ENCODE measurements around the gene TCF20. TPM values are rescaled to one million over a fixed set of nuclear protein-coding genes. Genes with fewer than 3 reads are reported as not detected.

TCF20 gene
- total and polyA plus RNA-seq, 4 donors, result 1.0 to 15.8 (median 9.4) TPM

DNA sequence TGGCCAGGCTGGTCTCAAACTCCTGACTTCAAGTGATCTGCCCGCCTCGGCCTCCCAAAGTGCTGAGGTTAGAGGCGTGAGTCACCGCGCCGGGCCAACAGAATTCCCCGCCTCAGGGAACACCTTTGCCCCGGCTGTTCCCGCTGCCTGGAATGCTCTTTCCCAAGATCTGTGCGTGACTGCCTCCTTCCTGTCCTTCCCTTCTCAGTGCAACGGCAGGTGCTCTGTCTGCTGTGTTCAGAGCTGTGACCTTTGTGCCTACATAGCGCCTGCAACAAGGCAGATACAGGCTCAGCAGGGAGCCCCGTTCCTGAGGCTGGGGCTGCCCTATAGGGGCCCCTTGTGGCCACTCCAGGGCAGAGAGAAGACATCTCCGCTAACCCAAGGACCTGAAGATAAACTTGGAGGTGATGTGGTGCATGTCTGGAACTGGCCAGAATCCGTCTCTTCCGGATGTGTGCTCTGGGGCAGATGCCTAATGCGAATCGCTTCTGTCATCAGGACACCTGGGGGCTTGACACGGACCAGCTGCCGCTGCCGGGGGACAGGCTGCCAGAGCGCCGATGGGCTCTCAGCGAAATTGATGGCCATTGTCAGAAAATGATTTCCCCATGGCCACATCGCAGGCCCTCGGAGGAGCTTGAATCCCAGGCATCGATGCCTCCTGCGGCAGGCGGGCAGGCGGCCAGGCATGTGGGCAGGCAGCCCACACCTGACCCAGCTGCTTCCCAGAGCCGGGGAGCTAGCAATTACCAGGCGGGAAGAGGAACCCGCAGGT is 43.5 kb upstream of the TCF20 start (continued):
- TF ChIP-seq, protein P1, sequence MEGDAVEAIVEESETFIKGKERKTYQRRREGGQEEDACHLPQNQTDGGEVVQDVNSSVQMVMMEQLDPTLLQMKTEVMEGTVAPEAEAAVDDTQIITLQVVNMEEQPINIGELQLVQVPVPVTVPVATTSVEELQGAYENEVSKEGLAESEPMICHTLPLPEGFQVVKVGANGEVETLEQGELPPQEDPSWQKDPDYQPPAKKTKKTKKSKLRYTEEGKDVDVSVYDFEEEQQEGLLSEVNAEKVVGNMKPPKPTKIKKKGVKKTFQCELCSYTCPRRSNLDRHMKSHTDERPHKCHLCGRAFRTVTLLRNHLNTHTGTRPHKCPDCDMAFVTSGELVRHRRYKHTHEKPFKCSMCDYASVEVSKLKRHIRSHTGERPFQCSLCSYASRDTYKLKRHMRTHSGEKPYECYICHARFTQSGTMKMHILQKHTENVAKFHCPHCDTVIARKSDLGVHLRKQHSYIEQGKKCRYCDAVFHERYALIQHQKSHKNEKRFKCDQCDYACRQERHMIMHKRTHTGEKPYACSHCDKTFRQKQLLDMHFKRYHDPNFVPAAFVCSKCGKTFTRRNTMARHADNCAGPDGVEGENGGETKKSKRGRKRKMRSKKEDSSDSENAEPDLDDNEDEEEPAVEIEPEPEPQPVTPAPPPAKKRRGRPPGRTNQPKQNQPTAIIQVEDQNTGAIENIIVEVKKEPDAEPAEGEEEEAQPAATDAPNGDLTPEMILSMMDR (IDR thresholded peaks at IDR 0.05; ENCODE audit: low read depth, low read length, missing input control), result peak; percentile 44
- TF ChIP-seq FOXA2 (IDR thresholded peaks at IDR 0.05), result no peak

DNA sequence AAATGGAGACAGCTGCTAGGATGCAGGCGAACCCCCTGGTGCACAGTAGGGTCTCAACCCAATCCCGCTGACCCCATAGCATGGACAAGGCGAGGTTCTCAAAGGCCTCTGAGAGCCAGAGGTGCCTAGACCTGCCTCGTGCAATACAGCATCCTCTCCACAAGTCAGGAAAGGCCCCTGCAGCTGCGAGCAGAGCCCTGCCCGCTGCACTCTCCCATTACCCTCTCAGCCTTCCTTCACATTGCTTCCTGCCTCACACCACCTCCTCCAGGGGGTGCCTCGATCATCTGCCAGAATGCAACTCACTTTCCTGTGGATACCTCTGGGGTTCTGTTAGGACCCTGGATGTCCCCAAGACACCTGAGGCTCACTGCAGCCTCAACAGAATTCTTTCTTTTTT is 42.8 kb upstream of the TCF20 start:
- H3K4me1 ChIP-seq (ENCODE audit: control insufficient read depth in 4 of 4, insufficient read depth in 4 of 4, low read length in 3 of 4), result peaks cover 0 to 13% (median 8%) of the 10 kb centered on the region in 4 donors
- H3K9ac ChIP-seq (ENCODE audit: low read depth in 1 of 2, low read length in 2 of 2), result no peak overlapping the region
- H3K36me3 ChIP-seq (ENCODE audit: control insufficient read depth in 4 of 4, insufficient read depth in 3 of 4, low read depth in 1 of 4, low read length in 3 of 4), result no peaks in the 10 kb centered on the region
- H3K4me3 ChIP-seq (ENCODE audit: low read depth in 1 of 3, low read length in 3 of 3), result no peak overlapping the region
- WGBS, result 82% methylated on average over 7 of the region's 7 CpGs
- no peak for TF ChIP-seq FOXA1 (IDR thresholded peaks at IDR 0.05)
- no peak for TF ChIP-seq FOXA2 (IDR thresholded peaks at IDR 0.05)
- no peak for TF ChIP-seq JUND (IDR thresholded peaks at IDR 0.05)
- TF ChIP-seq RAD21 (IDR thresholded peaks at IDR 0.05), result no peak
- no peak for TF ChIP-seq SP1 (IDR thresholded peaks at IDR 0.05)
- TF ChIP-seq, protein P2, sequence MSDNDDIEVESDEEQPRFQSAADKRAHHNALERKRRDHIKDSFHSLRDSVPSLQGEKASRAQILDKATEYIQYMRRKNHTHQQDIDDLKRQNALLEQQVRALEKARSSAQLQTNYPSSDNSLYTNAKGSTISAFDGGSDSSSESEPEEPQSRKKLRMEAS (IDR thresholded peaks at IDR 0.05), result no peak
- no peak for TF ChIP-seq HNF4A (conservative IDR thresholded peaks at IDR 0.05)
- TF ChIP-seq, protein P1 (IDR thresholded peaks at IDR 0.05; ENCODE audit: low read depth, low read length, missing input control), result no peak
- TF ChIP-seq HNF4G (IDR thresholded peaks at IDR 0.05), result no peak
- TF ChIP-seq, protein P3, sequence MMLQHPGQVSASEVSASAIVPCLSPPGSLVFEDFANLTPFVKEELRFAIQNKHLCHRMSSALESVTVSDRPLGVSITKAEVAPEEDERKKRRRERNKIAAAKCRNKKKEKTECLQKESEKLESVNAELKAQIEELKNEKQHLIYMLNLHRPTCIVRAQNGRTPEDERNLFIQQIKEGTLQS (IDR thresholded peaks at IDR 0.05), result no peak
- TF ChIP-seq, protein P4, sequence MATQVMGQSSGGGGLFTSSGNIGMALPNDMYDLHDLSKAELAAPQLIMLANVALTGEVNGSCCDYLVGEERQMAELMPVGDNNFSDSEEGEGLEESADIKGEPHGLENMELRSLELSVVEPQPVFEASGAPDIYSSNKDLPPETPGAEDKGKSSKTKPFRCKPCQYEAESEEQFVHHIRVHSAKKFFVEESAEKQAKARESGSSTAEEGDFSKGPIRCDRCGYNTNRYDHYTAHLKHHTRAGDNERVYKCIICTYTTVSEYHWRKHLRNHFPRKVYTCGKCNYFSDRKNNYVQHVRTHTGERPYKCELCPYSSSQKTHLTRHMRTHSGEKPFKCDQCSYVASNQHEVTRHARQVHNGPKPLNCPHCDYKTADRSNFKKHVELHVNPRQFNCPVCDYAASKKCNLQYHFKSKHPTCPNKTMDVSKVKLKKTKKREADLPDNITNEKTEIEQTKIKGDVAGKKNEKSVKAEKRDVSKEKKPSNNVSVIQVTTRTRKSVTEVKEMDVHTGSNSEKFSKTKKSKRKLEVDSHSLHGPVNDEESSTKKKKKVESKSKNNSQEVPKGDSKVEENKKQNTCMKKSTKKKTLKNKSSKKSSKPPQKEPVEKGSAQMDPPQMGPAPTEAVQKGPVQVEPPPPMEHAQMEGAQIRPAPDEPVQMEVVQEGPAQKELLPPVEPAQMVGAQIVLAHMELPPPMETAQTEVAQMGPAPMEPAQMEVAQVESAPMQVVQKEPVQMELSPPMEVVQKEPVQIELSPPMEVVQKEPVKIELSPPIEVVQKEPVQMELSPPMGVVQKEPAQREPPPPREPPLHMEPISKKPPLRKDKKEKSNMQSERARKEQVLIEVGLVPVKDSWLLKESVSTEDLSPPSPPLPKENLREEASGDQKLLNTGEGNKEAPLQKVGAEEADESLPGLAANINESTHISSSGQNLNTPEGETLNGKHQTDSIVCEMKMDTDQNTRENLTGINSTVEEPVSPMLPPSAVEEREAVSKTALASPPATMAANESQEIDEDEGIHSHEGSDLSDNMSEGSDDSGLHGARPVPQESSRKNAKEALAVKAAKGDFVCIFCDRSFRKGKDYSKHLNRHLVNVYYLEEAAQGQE (IDR thresholded peaks at IDR 0.05), result no peak
- no peak for TF ChIP-seq EGR1 (IDR thresholded peaks at IDR 0.05; ENCODE audit: low read depth in 2 of 2)
- no peak for TF ChIP-seq YY1 (IDR thresholded peaks at IDR 0.05)
- TF ChIP-seq NR2F2 (IDR thresholded peaks at IDR 0.05), result no peak
- TF ChIP-seq RXRA (IDR thresholded peaks at IDR 0.05), result no peak
- no peak for TF ChIP-seq GABPA (IDR thresholded peaks at IDR 0.05 in 1 of 2, conservative IDR thresholded peaks at IDR 0.05 in 1 of 2)
- TF ChIP-seq TAF1 (conservative IDR thresholded peaks at IDR 0.05), result no peak
- TF ChIP-seq, protein P5, sequence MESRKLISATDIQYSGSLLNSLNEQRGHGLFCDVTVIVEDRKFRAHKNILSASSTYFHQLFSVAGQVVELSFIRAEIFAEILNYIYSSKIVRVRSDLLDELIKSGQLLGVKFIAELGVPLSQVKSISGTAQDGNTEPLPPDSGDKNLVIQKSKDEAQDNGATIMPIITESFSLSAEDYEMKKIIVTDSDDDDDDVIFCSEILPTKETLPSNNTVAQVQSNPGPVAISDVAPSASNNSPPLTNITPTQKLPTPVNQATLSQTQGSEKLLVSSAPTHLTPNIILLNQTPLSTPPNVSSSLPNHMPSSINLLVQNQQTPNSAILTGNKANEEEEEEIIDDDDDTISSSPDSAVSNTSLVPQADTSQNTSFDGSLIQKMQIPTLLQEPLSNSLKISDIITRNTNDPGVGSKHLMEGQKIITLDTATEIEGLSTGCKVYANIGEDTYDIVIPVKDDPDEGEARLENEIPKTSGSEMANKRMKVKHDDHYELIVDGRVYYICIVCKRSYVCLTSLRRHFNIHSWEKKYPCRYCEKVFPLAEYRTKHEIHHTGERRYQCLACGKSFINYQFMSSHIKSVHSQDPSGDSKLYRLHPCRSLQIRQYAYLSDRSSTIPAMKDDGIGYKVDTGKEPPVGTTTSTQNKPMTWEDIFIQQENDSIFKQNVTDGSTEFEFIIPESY (IDR thresholded peaks at IDR 0.05), result no peak
- no peak for DNase-seq (ENCODE audit: low spot score)
- no peak overlapping the region for H3K27ac ChIP-seq (ENCODE audit: low read depth in 1 of 2, low read length in 2 of 2)
- no peaks in the 10 kb centered on the region for H3K9me3 ChIP-seq (ENCODE audit: control insufficient read depth in 4 of 4, low read length in 3 of 4)
- H3K27me3 ChIP-seq (ENCODE audit: control insufficient read depth in 4 of 4, insufficient read depth in 4 of 4, low read length in 3 of 4), result no peaks in the 10 kb centered on the region

Measured in liver (tissue), 9 donors.